ENCODE measurements around the gene RALGPS1.

GRCh38 chr9:127014216-127014909, 99.8 kb downstream of the RALGPS1 start:
- TF ChIP-seq, protein P1, sequence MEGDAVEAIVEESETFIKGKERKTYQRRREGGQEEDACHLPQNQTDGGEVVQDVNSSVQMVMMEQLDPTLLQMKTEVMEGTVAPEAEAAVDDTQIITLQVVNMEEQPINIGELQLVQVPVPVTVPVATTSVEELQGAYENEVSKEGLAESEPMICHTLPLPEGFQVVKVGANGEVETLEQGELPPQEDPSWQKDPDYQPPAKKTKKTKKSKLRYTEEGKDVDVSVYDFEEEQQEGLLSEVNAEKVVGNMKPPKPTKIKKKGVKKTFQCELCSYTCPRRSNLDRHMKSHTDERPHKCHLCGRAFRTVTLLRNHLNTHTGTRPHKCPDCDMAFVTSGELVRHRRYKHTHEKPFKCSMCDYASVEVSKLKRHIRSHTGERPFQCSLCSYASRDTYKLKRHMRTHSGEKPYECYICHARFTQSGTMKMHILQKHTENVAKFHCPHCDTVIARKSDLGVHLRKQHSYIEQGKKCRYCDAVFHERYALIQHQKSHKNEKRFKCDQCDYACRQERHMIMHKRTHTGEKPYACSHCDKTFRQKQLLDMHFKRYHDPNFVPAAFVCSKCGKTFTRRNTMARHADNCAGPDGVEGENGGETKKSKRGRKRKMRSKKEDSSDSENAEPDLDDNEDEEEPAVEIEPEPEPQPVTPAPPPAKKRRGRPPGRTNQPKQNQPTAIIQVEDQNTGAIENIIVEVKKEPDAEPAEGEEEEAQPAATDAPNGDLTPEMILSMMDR (IDR thresholded peaks at IDR 0.05; ENCODE audit: low read depth, low read length, poor library complexity, severe bottlenecking) = no peak
- TF ChIP-seq EZH2phosphoT487 (IDR thresholded peaks at IDR 0.05; ENCODE audit: borderline replicate concordance, low read length) = no peak

Data from DOHH2 (cell line).